Right lobe of liver (tissue), 6 donors: ENCODE data around the gene LRWD1. TPM values are rescaled to one million over a fixed set of nuclear protein-coding genes. Genes with fewer than 3 reads are reported as not detected.

ENCODE experiments used
- ATAC-seq, 4 donors: fragments of 200-7000 bp; cut with Tn5 transposase; one replicate each; pipeline ENCODE4 v1.9.1; 2020; ENCODE audit warnings: mild to moderate bottlenecking in 4 of 4, moderate library complexity in 4 of 4
- DNase-seq, 3 donors: peaks; one replicate each; pipeline ENCODE4 v3.0.0-alpha.2; 2020
- H3K27ac ChIP-seq, 3 donors: fragments of 200-600 bp; one replicate each; pipeline ENCODE4 v1.8.0; 2022
- H3K27me3 ChIP-seq, 2 donors: fragments of 200-600 bp; one replicate each; pipeline ENCODE4 v1.8.0; 2022
- H3K36me3 ChIP-seq, 4 donors: fragments of 200-600 bp; sonication (generic) in 1 of 4; one replicate each; pipeline versions ENCODE4 v1.5.1 to v1.8.0; 2017 to 2022; ENCODE audit warnings: control low read depth in 1 of 4
- H3K4me1 ChIP-seq, 4 donors: fragments of 200-600 bp; sonication (generic) in 1 of 4; one replicate each; pipeline versions ENCODE4 v1.5.1 to v1.8.0; 2017 to 2022; ENCODE audit warnings: control low read depth in 1 of 4
- H3K4me3 ChIP-seq, 3 donors: fragments of 200-600 bp; one replicate each; pipeline ENCODE4 v1.8.0; 2022
- H3K9me3 ChIP-seq, 4 donors: fragments of 200-600 bp; sonication (generic) in 1 of 4; one replicate each; pipeline versions ENCODE4 v1.5.1 to v1.8.0; 2017 to 2022; ENCODE audit warnings: control low read depth in 1 of 4
- POLR2A ChIP-seq: fragments of 450-650 bp; IDR thresholded peaks from one replicate; pipeline ENCODE4 v1.6.1; 2017; ENCODE audit warnings: antibody characterized with exemption, mild to moderate bottlenecking
- WGBS: methylation state at CpG from one replicate; pipeline ENCODE4 v1.1.6; 2018; ENCODE audit warnings: low coverage, low lambda C conversion rate; ENCODE audit not compliant: insufficient coverage; ENCODE audit errors: missing lambda C conversion rate; 5-methylcytosine and 5-hydroxymethylcytosine counted together
- intact Hi-C, 2 donors: fragments of 100-400 bp; cut with DNase I; formaldehyde crosslinking; loops; one replicate each; pipeline versions ENCODE4 v1.11.2 to v1.14.1; 2022
- total RNA-seq, 6 experiments: library from RNA; depleted of rRNA in 2 of 6; stranded (reverse); fragments of >200 nt in 2 of 6; fragmentation: NEBNext Ultra II Directional in 3 of 6; extraction: Animal tissue kit (Norgen Biotek cat#: 25700) in 3 of 6; gene quantifications; one replicate each; pipeline versions ENCODE4 v1.1.0 to v1.2.4, GENCODE V29; 2016 to 2023
- TF ChIP-seq, protein P1 (sequence below), 4 donors: fragments of 200-600 bp in 3 of 4; fragments of 450-650 bp in 1 of 4; IDR thresholded peaks; one replicate each; pipeline versions ENCODE4 v1.5.1 to v1.8.0; 2016 to 2022; ENCODE audit warnings: antibody characterized with exemption in 4 of 4, mild to moderate bottlenecking in 2 of 4
- donor health status: DM: no; HTN: yes; CAD: no.
- donor health status: DM: no; HTN: no; CAD: no.
- donor health status: DM: no; HTN: no; CAD: no.
- donor health status: DM: no; HTN: yes; CAD: no.
- donor health status: DM: no; HTN: yes; CAD: no.

Gene LRWD1
- total RNA-seq, 6 experiments from 2014 or later, result 8.3 to 15.5 (median 12.9) TPM

DNA sequence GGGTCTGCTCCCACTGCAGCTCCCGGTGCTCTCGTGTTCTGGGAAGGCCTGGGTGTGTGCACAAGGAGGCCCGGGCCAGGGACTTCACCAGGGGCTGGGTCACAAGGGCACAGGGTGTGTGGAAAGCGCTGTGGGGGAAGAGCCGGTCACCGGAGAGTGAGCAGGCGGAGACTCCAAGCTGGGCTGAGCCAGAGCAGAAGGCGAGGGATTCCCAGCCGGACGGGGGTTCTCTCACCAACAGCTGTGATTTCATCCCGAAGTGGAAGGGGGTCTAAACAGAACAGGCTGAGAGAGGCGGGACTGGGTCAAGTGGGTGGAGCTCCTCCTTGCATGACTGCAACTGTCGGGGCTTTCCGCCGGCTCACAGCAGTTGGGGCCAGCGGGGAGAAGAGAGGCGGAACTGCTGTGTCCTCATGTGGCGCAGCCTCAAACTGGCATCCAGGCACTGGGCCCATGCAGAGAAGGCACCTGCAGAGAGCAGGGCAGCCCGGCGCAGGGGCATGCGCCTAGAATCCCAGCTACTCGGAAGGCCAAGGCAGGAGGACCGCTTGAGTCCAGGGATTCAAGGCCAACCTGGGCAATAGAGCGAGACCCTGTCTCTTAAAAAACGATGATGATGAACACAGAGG, 39.0 kb upstream of the LRWD1 start:
- DNase-seq, result peak; percentile 66 to 84 (median 69)
- no peak overlapping the region for H3K4me3 ChIP-seq
- no peaks in the 10 kb centered on the region for H3K9me3 ChIP-seq
- H3K36me3 ChIP-seq, result peaks cover 0 to 17% (median 0%) of the 10 kb centered on the region in 4 donors
- TF ChIP-seq, protein P1, sequence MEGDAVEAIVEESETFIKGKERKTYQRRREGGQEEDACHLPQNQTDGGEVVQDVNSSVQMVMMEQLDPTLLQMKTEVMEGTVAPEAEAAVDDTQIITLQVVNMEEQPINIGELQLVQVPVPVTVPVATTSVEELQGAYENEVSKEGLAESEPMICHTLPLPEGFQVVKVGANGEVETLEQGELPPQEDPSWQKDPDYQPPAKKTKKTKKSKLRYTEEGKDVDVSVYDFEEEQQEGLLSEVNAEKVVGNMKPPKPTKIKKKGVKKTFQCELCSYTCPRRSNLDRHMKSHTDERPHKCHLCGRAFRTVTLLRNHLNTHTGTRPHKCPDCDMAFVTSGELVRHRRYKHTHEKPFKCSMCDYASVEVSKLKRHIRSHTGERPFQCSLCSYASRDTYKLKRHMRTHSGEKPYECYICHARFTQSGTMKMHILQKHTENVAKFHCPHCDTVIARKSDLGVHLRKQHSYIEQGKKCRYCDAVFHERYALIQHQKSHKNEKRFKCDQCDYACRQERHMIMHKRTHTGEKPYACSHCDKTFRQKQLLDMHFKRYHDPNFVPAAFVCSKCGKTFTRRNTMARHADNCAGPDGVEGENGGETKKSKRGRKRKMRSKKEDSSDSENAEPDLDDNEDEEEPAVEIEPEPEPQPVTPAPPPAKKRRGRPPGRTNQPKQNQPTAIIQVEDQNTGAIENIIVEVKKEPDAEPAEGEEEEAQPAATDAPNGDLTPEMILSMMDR (IDR thresholded peaks at IDR 0.05), result no peak
- TF ChIP-seq POLR2A, result peak; percentile 29
- no peaks in the 10 kb centered on the region for H3K4me1 ChIP-seq
- ATAC-seq, result peak; percentile 58 to 80 (median 69)
- peak overlapping the region; percentile 31 to 65 (median 55) for H3K27ac ChIP-seq
- intact Hi-C loops, result no loop called here
- H3K27me3 ChIP-seq, result no peaks in the 10 kb centered on the region
- 75% methylated on average over 8 of the region's 25 CpGs for WGBS

DNA sequence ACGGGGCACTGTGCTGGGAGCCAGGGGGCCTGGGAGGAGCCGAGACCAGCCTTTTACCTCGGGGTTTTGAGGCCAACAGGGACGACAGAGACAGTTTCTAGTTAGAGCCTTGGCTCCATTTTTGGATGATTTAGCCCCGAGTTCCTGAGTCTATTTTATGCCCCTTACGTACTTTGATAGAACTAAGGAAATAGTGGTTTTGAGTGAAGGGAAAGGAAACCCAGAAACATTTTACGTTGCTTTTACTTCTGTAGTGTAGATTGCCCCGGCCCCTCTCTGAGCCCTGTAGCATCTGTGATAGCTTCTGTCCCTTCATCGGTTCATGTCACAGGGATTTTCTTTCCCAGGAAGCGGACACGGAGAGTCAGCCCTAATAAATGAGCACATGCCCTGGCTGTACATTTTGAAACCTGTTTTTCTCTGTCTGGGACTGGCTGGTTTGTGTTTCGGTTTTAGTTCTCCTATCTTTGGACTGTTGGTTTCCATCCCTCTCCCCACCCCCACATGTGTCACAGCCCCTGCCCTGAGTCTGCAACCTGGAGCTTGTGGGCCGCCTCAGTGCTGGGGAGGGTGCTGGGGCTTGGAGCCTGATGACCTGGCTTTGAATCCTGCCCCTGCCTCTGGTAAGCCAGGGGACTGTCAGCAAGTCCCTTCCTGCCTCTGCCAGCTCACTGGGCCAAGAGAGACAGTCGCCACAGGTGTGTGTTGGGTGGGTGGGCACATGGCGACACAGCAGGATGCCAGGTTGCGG, 38.3 kb upstream of the LRWD1 start:
- 54% methylated on average over 13 of the region's 16 CpGs for WGBS
- DNase-seq, result peak in 1 of 3 donors; percentile 68

DNA sequence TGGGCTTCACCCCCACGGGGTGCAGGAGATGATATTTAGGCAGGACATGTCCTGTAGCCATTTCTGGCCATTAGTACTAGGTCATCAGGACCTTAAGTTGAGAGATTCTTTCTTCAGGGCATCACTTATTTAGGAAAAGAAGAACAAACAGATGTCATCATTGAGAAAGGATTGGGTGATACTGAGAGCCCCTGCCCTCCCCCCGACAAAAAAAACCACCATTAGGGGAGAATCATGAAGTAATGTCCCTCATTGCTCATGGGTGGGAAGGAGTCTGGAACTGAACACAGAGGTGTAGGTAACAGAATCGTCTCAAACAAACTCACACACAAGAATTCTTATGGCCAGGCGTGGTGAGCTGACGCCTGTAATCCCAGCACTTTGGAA, 37.8 kb upstream of the LRWD1 start:
- Histone ChIP-seq H3K9me3 (no peaks in the 10 kb centered on the region), H3K4me1 (peaks cover 0 to 2% (median 0%) of the 10 kb centered on the region in 4 donors), H3K27me3 (no peaks in the 10 kb centered on the region), H3K36me3 (peaks cover 0 to 9% (median 0%) of the 10 kb centered on the region in 4 donors), H3K4me3 (no peak overlapping the region), H3K27ac (peak overlapping the region in 2 of 3 donors; percentile 55 to 65)
- DNase-seq, result no peak
- no peak for ATAC-seq
- no peak for TF ChIP-seq POLR2A
- TF ChIP-seq, protein P1 (IDR thresholded peaks at IDR 0.05), result no peak
- intact Hi-C loops, result no loop called here
- 82% methylated on average over 5 of the region's 5 CpGs for WGBS

More for the DNA sequence above, 38.3 kb upstream of the LRWD1 start:
- peak overlapping the region; percentile 31 to 65 (median 55) for H3K27ac ChIP-seq
- H3K36me3 ChIP-seq, result peaks cover 0 to 12% (median 0%) of the 10 kb centered on the region in 4 donors
- no peaks in the 10 kb centered on the region for H3K9me3 ChIP-seq
- peak; percentile 46 to 66 (median 48) for ATAC-seq
- TF ChIP-seq, protein P1 (IDR thresholded peaks at IDR 0.05), result no peak
- TF ChIP-seq POLR2A, result no peak
- no peaks in the 10 kb centered on the region for H3K4me1 ChIP-seq
- H3K4me3 ChIP-seq, result no peak overlapping the region
- no peaks in the 10 kb centered on the region for H3K27me3 ChIP-seq
- intact Hi-C loops, result no loop called here

GRCh38 chr7:102429141-102429899, 35.5 kb upstream of the LRWD1 start:
- ATAC-seq (no peak), DNase-seq (no peak)
- Histone ChIP-seq H3K9me3 (no peaks in the 10 kb centered on the region), H3K36me3 (peaks cover 0 to 9% (median 0%) of the 10 kb centered on the region in 4 donors), H3K4me3 (no peak overlapping the region), H3K4me1 (peaks cover 0 to 22% (median 3%) of the 10 kb centered on the region in 4 donors), H3K27ac (no peak overlapping the region), H3K27me3 (no peaks in the 10 kb centered on the region)
- 83% methylated on average over 6 of the region's 10 CpGs for WGBS
- TF ChIP-seq, protein P1 (IDR thresholded peaks at IDR 0.05), result no peak
- TF ChIP-seq POLR2A, result no peak
- intact Hi-C loops, result no loop called here
